HS-27A (cell line): ENCODE data around the gene GOLGA3.

Experiments
- DNase-seq: peaks from one replicate; pipeline ENCODE4 v3.0.0-alpha.2; 2012; ENCODE audit warnings: low read depth, missing footprints

Gene GOLGA3

DNA sequence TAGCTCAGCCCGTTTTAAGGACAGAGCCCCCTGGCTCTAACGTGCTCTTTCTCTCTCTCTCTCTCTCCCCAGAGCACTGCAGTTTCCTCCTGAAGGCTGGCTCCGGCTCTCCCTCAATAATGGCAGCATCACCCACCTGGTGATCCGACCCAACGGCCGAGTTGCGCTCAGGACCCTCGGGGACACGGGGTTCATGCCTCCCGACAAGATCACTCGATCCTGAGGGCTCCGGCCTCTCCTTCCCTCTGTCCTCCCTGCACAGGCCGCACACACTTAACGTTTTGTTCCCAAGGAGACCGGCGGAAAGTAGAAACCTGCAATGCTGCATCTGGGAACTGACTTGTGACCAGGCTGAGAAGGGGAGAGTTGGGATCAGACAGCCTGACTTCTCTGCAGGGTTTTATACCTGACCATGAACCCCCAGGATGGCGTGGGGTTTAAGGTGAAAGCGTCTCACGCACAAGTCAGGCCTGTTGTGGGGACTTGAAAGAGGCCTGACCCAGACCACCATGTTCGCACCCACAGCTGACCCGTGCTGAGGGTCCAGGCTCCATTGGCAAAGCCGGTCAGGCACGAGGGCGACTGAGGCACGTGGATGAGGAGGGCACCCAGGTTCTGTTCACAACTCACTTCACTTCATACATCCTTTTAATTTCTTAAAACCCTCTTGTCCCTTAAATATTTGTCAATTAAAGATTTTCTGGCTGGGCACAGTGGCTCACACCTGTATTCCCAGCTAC lies 107.9 kb downstream of the GOLGA3 start:
- no peak for DNase-seq

DNA sequence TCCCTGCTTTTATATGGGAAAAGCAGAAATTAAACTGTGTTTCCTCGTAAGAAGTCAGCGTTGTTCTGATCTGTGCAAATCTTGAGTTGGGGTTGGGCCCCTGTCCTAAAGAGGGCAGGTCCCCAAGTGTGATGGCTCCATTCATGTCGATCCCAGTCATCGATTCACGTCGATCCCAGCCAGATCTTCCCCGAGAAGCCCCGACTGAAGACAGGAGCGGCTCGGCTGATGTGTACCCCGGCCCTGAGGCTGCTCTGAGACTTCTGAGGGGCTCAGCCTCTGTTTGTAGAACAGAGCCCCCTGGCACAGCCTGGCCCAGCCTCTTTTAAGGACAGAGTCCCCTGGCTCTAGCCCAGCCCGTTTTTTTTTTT lies 108.7 kb downstream of the GOLGA3 start:
- no peak for DNase-seq

DNA sequence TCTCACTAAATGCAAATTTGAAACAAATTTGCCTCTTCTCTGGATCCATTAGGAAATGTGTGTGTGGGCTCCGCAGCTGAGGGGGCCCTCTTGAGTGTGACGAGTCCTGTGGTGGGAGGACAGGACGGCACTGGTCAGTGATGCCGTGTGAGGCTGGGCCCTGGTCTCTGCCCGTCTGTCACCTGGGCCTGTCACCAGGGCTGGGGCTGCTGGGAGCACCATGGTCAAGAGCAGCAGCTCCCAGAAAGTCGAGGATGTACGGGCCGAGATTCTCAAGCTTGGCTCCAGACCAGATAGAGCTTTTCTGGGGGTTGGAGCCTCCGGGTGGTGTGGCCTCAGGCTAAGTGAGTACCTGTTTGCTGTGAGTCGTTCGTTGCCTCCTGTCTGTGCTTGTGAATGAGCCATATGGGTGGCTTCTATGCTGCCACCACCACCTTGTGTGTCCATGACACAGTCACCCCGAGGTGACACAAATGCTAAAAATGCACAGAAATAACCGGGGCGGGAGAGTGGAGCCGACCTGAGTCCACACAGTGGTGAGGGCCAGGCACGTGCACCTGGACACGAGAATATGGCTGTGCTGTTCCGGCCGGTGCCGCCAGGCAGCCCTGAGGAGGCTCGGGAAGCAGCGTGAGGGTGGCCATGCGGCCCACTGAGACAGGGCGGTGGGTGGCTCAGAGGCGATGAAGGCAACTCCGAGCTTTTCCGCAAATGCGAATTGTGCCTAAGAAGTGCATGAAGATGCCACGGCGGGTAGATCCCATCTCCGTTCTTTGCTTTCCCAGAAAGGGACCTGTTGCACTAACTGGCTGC lies 109.3 kb downstream of the GOLGA3 start:
- DNase-seq, result no peak
